ENCODE measurements around the gene SLC38A6. TPM values are rescaled to one million over a fixed set of nuclear protein-coding genes. Genes with fewer than 3 reads are reported as not detected.

SLC38A6 gene
- polyA plus RNA-seq, 1 donor from 2014 or later: 31.9 TPM

GRCh38 chr14:60977847-60978246 is 3.2 kb upstream of the SLC38A6 start:
- peaks cover 12% of the 10 kb centered on the region for H3K79me2 ChIP-seq (replicated peaks; ENCODE audit: insufficient read depth, low read length)
- H3K36me3 ChIP-seq (ENCODE audit: insufficient read depth, low read length): no peaks in the 10 kb centered on the region
- no peak overlapping the region for H3K4me2 ChIP-seq (ENCODE audit: low read length)
- no peak overlapping the region for H3K4me3 ChIP-seq (ENCODE audit: low read length)
- no peaks in the 10 kb centered on the region for H3K9me3 ChIP-seq (ENCODE audit: low read length)
- H3K9ac ChIP-seq (ENCODE audit: low read length): no peak overlapping the region
- H3K27ac ChIP-seq (ENCODE audit: low read length): no peak overlapping the region
- H3K9me2 ChIP-seq (ENCODE audit: insufficient read depth, low read length): no peaks in the 10 kb centered on the region
- H3K27me3 ChIP-seq (ENCODE audit: insufficient read depth, low read depth, low read length): no peaks in the 10 kb centered on the region
- peaks cover 5% of the 10 kb centered on the region for H3F3A ChIP-seq (ENCODE audit: insufficient read depth, low read length, poor library complexity, severe bottlenecking)
- H4K20me1 ChIP-seq (ENCODE audit: insufficient read depth): no peaks in the 10 kb centered on the region
- TF ChIP-seq SMC3 (conservative IDR thresholded peaks at IDR 0.05; ENCODE audit: poor library complexity): no peak
- TF ChIP-seq MXI1 (conservative IDR thresholded peaks at IDR 0.05; ENCODE audit: poor library complexity, severe bottlenecking): no peak
- TF ChIP-seq CTCF (IDR thresholded peaks at IDR 0.05; ENCODE audit: poor library complexity, severe bottlenecking): no peak
- no peak for TF ChIP-seq EZH2 (IDR thresholded peaks at IDR 0.05; ENCODE audit: borderline replicate concordance, insufficient read depth, low read length, poor library complexity, severe bottlenecking)
- TF ChIP-seq POLR2AphosphoS5 (IDR thresholded peaks at IDR 0.05): no peak
- TF ChIP-seq REST (IDR thresholded peaks at IDR 0.05; ENCODE audit: borderline replicate concordance): no peak
- TF ChIP-seq TAF1 (IDR thresholded peaks at IDR 0.05; ENCODE audit: low read depth): no peak
- no peak for TF ChIP-seq EP300 (conservative IDR thresholded peaks at IDR 0.05; ENCODE audit: poor library complexity, severe bottlenecking)
- no peak for TF ChIP-seq RAD21 (conservative IDR thresholded peaks at IDR 0.05)
- H2AFZ ChIP-seq (ENCODE audit: low read depth, low read length): no peak overlapping the region

GRCh38 chr14:60981633-60982455 is 799 bp downstream of the SLC38A6 start:
- Histone ChIP-seq H3K9ac (ENCODE audit: low read length) (peak overlapping the region; percentile 83), H4K20me1 (ENCODE audit: insufficient read depth) (no peaks in the 10 kb centered on the region), H3K36me3 (ENCODE audit: insufficient read depth, low read length) (no peaks in the 10 kb centered on the region), H3K4me3 (ENCODE audit: low read length) (peak overlapping the region; percentile 84), H3K27ac (ENCODE audit: low read length) (peak overlapping the region; percentile 82), H3F3A (ENCODE audit: insufficient read depth, low read length, poor library complexity, severe bottlenecking) (peaks cover 5% of the 10 kb centered on the region), H3K9me2 (ENCODE audit: insufficient read depth, low read length) (no peaks in the 10 kb centered on the region), H3K9me3 (ENCODE audit: low read length) (no peaks in the 10 kb centered on the region), H3K27me3 (ENCODE audit: insufficient read depth, low read depth, low read length) (no peaks in the 10 kb centered on the region), H3K79me2 (replicated peaks; ENCODE audit: insufficient read depth, low read length) (peaks cover 12% of the 10 kb centered on the region), H3K4me2 (ENCODE audit: low read length) (peak overlapping the region; percentile 88), H2AFZ (ENCODE audit: low read depth, low read length) (peak overlapping the region; percentile 84)
- TF ChIP-seq POLR2AphosphoS5 (IDR thresholded peaks at IDR 0.05) (no peak), SMC3 (conservative IDR thresholded peaks at IDR 0.05; ENCODE audit: poor library complexity) (no peak), MXI1 (conservative IDR thresholded peaks at IDR 0.05; ENCODE audit: poor library complexity, severe bottlenecking) (no peak)

Measured in neural cell (in vitro differentiated cells).